ENCODE measurements around the gene KLHL28. TPM values are rescaled to one million over a fixed set of nuclear protein-coding genes. Genes with fewer than 3 reads are reported as not detected.

KLHL28 gene
- total RNA-seq, 1 donor from 2014 or later: 15.8 TPM

DNA sequence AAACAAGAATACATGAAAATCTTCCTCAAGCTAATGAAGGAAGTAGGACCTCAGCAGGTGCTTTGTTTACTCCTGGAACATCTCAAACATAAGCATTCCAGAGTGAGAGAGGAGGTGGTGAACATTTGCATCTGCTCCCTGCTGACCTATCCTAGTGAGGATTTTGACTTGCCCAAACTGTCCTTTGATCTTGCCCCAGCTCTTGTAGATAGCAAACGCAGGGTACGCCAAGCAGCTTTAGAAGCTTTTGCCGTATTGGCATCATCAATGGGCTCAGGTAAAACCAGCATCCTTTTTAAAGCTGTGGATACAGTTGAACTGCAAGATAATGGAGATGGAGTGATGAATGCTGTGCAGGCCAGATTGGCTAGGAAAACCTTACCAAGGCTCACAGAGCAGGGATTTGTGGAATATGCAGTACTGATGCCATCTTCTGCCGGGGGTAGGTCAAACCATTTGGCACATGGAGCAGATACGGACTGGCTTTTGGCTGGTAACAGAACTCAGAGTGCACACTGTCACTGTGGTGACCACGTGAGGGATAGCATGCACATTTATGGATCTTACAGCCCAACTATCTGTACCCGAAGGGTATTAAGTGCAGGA lies 2.1 kb upstream of the KLHL28 start:
- Mint-ChIP-seq H3K9me3 (peaks cover 5% of the 10 kb centered on the region), H3K4me1 (peaks cover 65% of the 10 kb centered on the region), H3K27ac (ENCODE audit: unreplicated experiment) (peak overlapping the region; percentile 37), H3K27me3 (ENCODE audit: low read depth) (no peaks in the 10 kb centered on the region), H3K4me3 (no peak overlapping the region), H3K36me3 (ENCODE audit: low read depth) (peaks cover 12% of the 10 kb centered on the region)
- TF ChIP-seq, protein P1, sequence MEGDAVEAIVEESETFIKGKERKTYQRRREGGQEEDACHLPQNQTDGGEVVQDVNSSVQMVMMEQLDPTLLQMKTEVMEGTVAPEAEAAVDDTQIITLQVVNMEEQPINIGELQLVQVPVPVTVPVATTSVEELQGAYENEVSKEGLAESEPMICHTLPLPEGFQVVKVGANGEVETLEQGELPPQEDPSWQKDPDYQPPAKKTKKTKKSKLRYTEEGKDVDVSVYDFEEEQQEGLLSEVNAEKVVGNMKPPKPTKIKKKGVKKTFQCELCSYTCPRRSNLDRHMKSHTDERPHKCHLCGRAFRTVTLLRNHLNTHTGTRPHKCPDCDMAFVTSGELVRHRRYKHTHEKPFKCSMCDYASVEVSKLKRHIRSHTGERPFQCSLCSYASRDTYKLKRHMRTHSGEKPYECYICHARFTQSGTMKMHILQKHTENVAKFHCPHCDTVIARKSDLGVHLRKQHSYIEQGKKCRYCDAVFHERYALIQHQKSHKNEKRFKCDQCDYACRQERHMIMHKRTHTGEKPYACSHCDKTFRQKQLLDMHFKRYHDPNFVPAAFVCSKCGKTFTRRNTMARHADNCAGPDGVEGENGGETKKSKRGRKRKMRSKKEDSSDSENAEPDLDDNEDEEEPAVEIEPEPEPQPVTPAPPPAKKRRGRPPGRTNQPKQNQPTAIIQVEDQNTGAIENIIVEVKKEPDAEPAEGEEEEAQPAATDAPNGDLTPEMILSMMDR (conservative IDR thresholded peaks at IDR 0.05): no peak
- no peak for DNase-seq (ENCODE audit: low read depth, low spot score)

DNA sequence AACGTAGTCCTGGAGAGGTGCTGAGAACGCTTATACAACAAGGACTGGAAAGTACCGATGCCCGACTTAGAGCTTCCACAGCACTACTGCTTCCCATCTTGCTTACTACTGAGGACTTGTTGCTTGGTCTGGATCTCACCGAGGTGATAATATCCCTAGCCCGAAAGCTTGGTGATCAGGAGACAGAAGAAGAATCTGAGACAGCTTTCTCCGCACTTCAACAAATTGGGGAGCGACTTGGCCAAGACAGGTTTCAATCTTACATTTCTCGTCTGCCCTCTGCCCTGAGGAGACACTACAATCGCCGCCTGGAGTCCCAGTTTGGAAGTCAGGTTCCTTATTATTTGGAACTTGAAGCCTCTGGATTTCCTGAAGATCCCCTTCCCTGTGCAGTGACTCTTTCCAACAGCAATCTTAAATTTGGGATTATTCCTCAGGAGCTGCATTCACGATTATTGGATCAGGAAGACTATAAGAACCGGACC lies 1.3 kb upstream of the KLHL28 start:
- DNase-seq (ENCODE audit: low read depth, low spot score): no peak
- TF ChIP-seq, protein P1 (conservative IDR thresholded peaks at IDR 0.05): no peak
- Mint-ChIP-seq H3K4me1 (peaks cover 59% of the 10 kb centered on the region), H3K4me3 (no peak overlapping the region), H3K9me3 (peaks cover 5% of the 10 kb centered on the region), H3K27ac (ENCODE audit: unreplicated experiment) (no peak overlapping the region), H3K36me3 (ENCODE audit: low read depth) (peaks cover 6% of the 10 kb centered on the region), H3K27me3 (ENCODE audit: low read depth) (no peaks in the 10 kb centered on the region)

DNA sequence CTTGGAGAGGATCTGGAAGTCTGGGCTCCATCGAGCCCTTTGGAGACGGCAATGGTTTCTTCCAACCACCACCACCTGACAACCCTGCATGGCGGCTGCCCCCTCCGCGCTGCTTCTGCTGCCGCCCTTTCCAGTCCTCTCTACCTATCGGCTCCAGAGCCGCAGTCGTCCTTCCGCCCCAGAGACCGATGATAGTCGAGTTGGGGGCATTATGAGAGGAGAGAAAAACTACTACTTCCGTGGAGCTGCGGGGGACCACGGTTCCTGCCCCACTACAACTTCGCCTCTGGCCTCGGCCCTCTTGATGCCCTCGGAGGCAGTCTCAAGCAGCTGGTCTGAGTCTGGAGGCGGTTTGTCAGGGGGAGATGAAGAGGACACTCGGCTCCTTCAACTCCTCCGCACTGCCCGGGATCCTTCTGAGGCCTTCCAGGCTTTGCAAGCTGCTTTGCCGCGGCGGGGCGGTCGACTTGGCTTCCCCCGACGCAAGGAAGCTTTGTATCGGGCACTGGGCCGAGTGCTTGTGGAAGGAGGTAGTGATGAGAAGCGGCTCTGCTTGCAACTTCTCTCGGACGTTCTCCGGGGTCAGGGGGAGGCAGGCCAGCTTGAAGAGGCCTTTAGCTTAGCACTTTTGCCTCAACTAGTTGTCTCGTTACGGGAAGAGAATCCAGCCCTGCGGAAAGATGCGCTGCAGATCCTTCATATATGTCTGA lies 742 bp upstream of the KLHL28 start:
- H3K27ac Mint-ChIP-seq (ENCODE audit: unreplicated experiment): no peak overlapping the region
- peaks cover 4% of the 10 kb centered on the region for H3K9me3 Mint-ChIP-seq
- no peaks in the 10 kb centered on the region for H3K27me3 Mint-ChIP-seq (ENCODE audit: low read depth)
- H3K4me1 Mint-ChIP-seq: peaks cover 54% of the 10 kb centered on the region
- H3K36me3 Mint-ChIP-seq (ENCODE audit: low read depth): peaks cover 4% of the 10 kb centered on the region
- TF ChIP-seq, protein P1 (conservative IDR thresholded peaks at IDR 0.05): no peak
- H3K4me3 Mint-ChIP-seq: no peak overlapping the region
- no peak for DNase-seq (ENCODE audit: low read depth, low spot score)

DNA sequence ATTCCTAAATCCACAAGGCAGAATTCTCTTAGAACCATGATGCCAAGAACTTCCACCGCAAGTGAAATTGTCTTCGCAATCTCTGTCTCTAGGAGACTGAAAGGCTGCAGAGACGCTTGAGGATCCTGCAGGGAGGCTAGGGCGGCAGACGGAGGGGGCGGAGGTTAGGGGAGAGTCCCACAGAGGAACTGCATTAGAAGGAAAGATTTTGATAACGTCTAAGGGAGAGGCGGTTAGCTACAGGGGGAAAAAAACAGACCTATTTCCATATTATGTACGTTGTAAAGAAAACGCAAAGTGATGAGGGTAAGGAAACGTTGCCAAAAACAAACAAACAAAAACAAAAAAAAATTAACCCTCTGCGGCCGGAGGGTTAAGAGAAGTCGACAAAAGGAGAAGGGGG lies 595 bp downstream of the KLHL28 start:
- Mint-ChIP-seq H3K4me1 (peaks cover 44% of the 10 kb centered on the region), H3K27ac (ENCODE audit: unreplicated experiment) (no peak overlapping the region), H3K4me3 (no peak overlapping the region), H3K27me3 (ENCODE audit: low read depth) (no peaks in the 10 kb centered on the region), H3K36me3 (ENCODE audit: low read depth) (no peaks in the 10 kb centered on the region), H3K9me3 (no peaks in the 10 kb centered on the region)
- DNase-seq (ENCODE audit: low read depth, low spot score): peak; percentile 42
- TF ChIP-seq, protein P1 (conservative IDR thresholded peaks at IDR 0.05): no peak

DNA sequence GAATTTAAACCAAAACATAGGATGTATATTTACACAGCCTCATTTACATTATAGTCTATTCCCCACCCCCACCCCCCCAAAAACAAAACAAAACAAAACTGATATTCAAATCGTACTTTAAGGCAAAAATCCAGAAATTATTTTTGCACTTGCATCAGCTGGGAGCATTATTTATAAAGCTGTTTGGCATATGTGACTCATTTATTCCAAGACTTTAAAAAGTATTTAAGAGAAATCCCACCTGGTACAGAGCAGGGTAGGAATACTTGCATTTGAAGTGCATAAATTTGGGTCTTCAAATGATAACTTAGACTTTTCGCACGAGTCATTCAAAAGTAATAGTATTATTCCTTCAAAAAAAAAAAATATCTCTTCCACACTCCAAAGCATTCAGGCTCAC lies 1.1 kb downstream of the KLHL28 start:
- no peak overlapping the region for H3K4me3 Mint-ChIP-seq
- no peaks in the 10 kb centered on the region for H3K27me3 Mint-ChIP-seq (ENCODE audit: low read depth)
- H3K4me1 Mint-ChIP-seq: peaks cover 43% of the 10 kb centered on the region
- H3K36me3 Mint-ChIP-seq (ENCODE audit: low read depth): no peaks in the 10 kb centered on the region
- TF ChIP-seq, protein P1 (conservative IDR thresholded peaks at IDR 0.05): no peak
- DNase-seq (ENCODE audit: low read depth, low spot score): no peak
- no peak overlapping the region for H3K27ac Mint-ChIP-seq (ENCODE audit: unreplicated experiment)
- H3K9me3 Mint-ChIP-seq: no peaks in the 10 kb centered on the region

Measured in neural crest cell (in vitro differentiated cells).